NCI-H1694 (cell line): ENCODE results near the gene HOXB4.
A peak's percentile ranks its signal among the peaks of the same experiment; 100 is the strongest.

Experiments used
- DNase-seq: peaks from one replicate; lab custom pipeline; 2025; lab: John Stamatoyannopoulos, UW

The HOXB4 gene

GRCh38 chr17:48559122-48559839, 18.9 kb downstream of the HOXB4 start:
- DNase-seq = no peak

- DNase-seq = no peak
Observed at GRCh38 chr17:48558831-48559121, 19.4 kb downstream of the HOXB4 start.

GRCh38 chr17:48558057-48558830, 19.9 kb downstream of the HOXB4 start:
- DNase-seq = no peak

- no peak for DNase-seq
Observed at GRCh38 chr17:48556576-48557401, 21.4 kb downstream of the HOXB4 start.

GRCh38 chr17:48556229-48556575, 21.9 kb downstream of the HOXB4 start:
- DNase-seq = no peak

- peak; percentile 37 for DNase-seq
Observed at GRCh38 chr17:48555258-48556228, 22.6 kb downstream of the HOXB4 start.

- peak; percentile 26 for DNase-seq
Observed at GRCh38 chr17:48554412-48555257, 23.5 kb downstream of the HOXB4 start.

- DNase-seq = no peak
Observed at GRCh38 chr17:48553826-48554225, 24.3 kb downstream of the HOXB4 start.

- no peak for DNase-seq
Observed at GRCh38 chr17:48553190-48553547, 25.0 kb downstream of the HOXB4 start.

GRCh38 chr17:48552466-48553189, 25.5 kb downstream of the HOXB4 start:
- no peak for DNase-seq

GRCh38 chr17:48551596-48552465, 26.3 kb downstream of the HOXB4 start:
- no peak for DNase-seq

- DNase-seq = no peak
Observed at GRCh38 chr17:48551214-48551555, 27.0 kb downstream of the HOXB4 start.

GRCh38 chr17:48550502-48551213, 27.5 kb downstream of the HOXB4 start:
- no peak for DNase-seq

GRCh38 chr17:48549914-48550501, 28.1 kb downstream of the HOXB4 start:
- DNase-seq = no peak

GRCh38 chr17:48549281-48549630, 28.9 kb downstream of the HOXB4 start:
- DNase-seq = no peak

- DNase-seq = no peak
Observed at GRCh38 chr17:48548523-48549280, 29.4 kb downstream of the HOXB4 start.

GRCh38 chr17:48547808-48548522, 30.2 kb downstream of the HOXB4 start:
- DNase-seq = no peak
